Skeletal muscle tissue (tissue), 4 donors: ENCODE measurements around the gene S100A10. TPM values are rescaled to one million over a fixed set of nuclear protein-coding genes. Genes with fewer than 3 reads are reported as not detected.

Experiments used
- H3K27ac ChIP-seq: one replicate; pipeline ENCODE4 v1.7.0; 2013; ENCODE audit warnings: mild to moderate bottlenecking, low read depth, low read length, inconsistent platforms
- H3K27me3 ChIP-seq, 3 donors: one replicate each; pipeline ENCODE4 v1.7.0; 2013; ENCODE audit warnings: low read length in 3 of 3; ENCODE audit not compliant: control insufficient read depth in 3 of 3, insufficient read depth in 3 of 3
- H3K36me3 ChIP-seq, 3 donors: one replicate each; pipeline ENCODE4 v1.7.0; 2013; ENCODE audit warnings: low read length in 3 of 3; ENCODE audit not compliant: control insufficient read depth in 3 of 3, insufficient read depth in 3 of 3
- H3K4me1 ChIP-seq, 3 donors: one replicate each; pipeline ENCODE4 v1.7.0; 2013; ENCODE audit warnings: low read length in 3 of 3, mild to moderate bottlenecking in 3 of 3; ENCODE audit not compliant: control insufficient read depth in 3 of 3, insufficient read depth in 3 of 3
- H3K4me3 ChIP-seq, 3 donors: one replicate each; pipeline ENCODE4 v1.7.0; 2013; ENCODE audit warnings: low read length in 3 of 3
- H3K9ac ChIP-seq, 3 donors: one replicate each; pipeline ENCODE4 v1.7.0; 2013; ENCODE audit warnings: low read length in 3 of 3, mild to moderate bottlenecking in 3 of 3, moderate library complexity in 2 of 3, low read depth in 1 of 3
- H3K9me3 ChIP-seq, 3 donors: one replicate each; pipeline ENCODE4 v1.7.0; 2013; ENCODE audit warnings: low read length in 3 of 3; ENCODE audit not compliant: control insufficient read depth in 3 of 3
- total RNA-seq: library from RNA; depleted of rRNA; stranded (reverse); fragments of >200 nt; gene quantifications from one replicate; pipeline ENCODE4 v1.2.3, GENCODE V29; 2014
- donor health status: Osteomylitis.

Gene S100A10
- total RNA-seq, 1 donor from 2014 or later = 43.8 TPM

- Histone ChIP-seq H3K36me3 (no peaks in the 10 kb centered on the region), H3K9ac (no peak overlapping the region), H3K9me3 (no peaks in the 10 kb centered on the region), H3K4me1 (peaks cover 2 to 9% (median 7%) of the 10 kb centered on the region in 3 donors), H3K4me3 (no peak overlapping the region), H3K27ac (no peak overlapping the region), H3K27me3 (no peaks in the 10 kb centered on the region)
These were observed 24.8 kb downstream of the S100A10 start for GRCh38 chr1:151968791-151969399.

DNA sequence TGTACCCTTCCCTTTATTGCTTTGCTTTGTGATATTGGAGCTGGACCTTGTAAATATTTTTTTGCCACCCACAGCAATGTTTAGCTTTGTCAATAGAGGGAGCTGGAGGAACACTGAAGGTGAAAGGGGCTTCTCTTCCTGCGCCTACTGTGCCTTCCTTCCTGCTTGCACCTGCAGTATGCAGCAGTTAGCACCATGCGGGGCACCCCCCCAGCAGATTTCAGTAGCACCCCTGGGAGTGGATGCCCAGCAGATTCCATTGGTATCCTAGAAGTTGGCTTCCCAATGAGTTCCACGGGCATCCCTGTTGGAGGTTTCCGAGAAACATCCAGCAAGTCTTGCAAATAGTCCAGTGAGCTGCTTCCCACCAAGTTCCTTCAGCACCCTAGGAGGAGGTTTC, 25.6 kb downstream of the S100A10 start:
- Histone ChIP-seq H3K9me3 (no peaks in the 10 kb centered on the region), H3K4me1 (peaks cover 2 to 9% (median 7%) of the 10 kb centered on the region in 3 donors), H3K27me3 (no peaks in the 10 kb centered on the region), H3K36me3 (no peaks in the 10 kb centered on the region), H3K27ac (no peak overlapping the region), H3K4me3 (no peak overlapping the region), H3K9ac (no peak overlapping the region)

GRCh38 chr1:151967091-151967490, 26.6 kb downstream of the S100A10 start:
- no peaks in the 10 kb centered on the region for H3K36me3 ChIP-seq
- H3K27me3 ChIP-seq = no peaks in the 10 kb centered on the region
- H3K4me1 ChIP-seq = peaks cover 3 to 7% (median 5%) of the 10 kb centered on the region in 3 donors
- no peak overlapping the region for H3K27ac ChIP-seq
- no peak overlapping the region for H3K4me3 ChIP-seq
- H3K9ac ChIP-seq = no peak overlapping the region
- no peaks in the 10 kb centered on the region for H3K9me3 ChIP-seq

GRCh38 chr1:151966061-151966460, 27.6 kb downstream of the S100A10 start:
- H3K27ac ChIP-seq = no peak overlapping the region
- no peaks in the 10 kb centered on the region for H3K9me3 ChIP-seq
- H3K4me1 ChIP-seq = peaks cover 5 to 11% (median 7%) of the 10 kb centered on the region in 3 donors
- H3K9ac ChIP-seq = no peak overlapping the region
- H3K36me3 ChIP-seq = no peaks in the 10 kb centered on the region
- H3K27me3 ChIP-seq = no peaks in the 10 kb centered on the region
- no peak overlapping the region for H3K4me3 ChIP-seq

DNA sequence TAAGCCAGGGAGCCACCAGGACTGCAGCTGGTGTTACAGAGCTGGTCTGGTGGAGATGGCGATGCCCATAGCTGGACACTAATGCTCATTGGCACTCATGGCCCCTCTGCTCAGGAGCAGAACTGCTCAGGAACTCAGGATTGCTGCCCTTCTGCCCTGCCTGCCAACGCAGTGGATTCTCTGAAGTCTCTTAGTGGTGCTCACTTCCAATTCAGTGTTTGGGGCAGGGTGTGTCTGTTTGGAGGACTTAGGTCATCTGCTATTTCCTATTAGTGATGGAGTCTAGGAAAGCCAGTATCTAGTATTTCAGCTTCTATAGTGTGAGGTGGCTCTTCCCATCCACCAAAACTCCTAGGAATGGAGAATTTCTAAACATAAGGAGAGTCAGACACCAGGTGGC, 29.1 kb downstream of the S100A10 start:
- Histone ChIP-seq H3K27me3 (no peaks in the 10 kb centered on the region), H3K4me3 (no peak overlapping the region), H3K36me3 (no peaks in the 10 kb centered on the region), H3K9me3 (no peaks in the 10 kb centered on the region), H3K27ac (no peak overlapping the region), H3K4me1 (peaks cover 5 to 11% (median 7%) of the 10 kb centered on the region in 3 donors), H3K9ac (no peak overlapping the region)

GRCh38 chr1:151963288-151963687, 30.4 kb downstream of the S100A10 start:
- Histone ChIP-seq H3K4me1 (peaks cover 4 to 11% (median 8%) of the 10 kb centered on the region in 3 donors), H3K36me3 (no peaks in the 10 kb centered on the region), H3K9ac (no peak overlapping the region), H3K9me3 (no peaks in the 10 kb centered on the region), H3K27me3 (no peaks in the 10 kb centered on the region), H3K4me3 (no peak overlapping the region), H3K27ac (no peak overlapping the region)

GRCh38 chr1:151961833-151962232, 31.8 kb downstream of the S100A10 start:
- Histone ChIP-seq H3K4me3 (no peak overlapping the region), H3K4me1 (peaks cover 4 to 11% (median 8%) of the 10 kb centered on the region in 3 donors), H3K27ac (no peak overlapping the region), H3K9me3 (no peaks in the 10 kb centered on the region), H3K27me3 (no peaks in the 10 kb centered on the region), H3K36me3 (no peaks in the 10 kb centered on the region), H3K9ac (no peak overlapping the region)

DNA sequence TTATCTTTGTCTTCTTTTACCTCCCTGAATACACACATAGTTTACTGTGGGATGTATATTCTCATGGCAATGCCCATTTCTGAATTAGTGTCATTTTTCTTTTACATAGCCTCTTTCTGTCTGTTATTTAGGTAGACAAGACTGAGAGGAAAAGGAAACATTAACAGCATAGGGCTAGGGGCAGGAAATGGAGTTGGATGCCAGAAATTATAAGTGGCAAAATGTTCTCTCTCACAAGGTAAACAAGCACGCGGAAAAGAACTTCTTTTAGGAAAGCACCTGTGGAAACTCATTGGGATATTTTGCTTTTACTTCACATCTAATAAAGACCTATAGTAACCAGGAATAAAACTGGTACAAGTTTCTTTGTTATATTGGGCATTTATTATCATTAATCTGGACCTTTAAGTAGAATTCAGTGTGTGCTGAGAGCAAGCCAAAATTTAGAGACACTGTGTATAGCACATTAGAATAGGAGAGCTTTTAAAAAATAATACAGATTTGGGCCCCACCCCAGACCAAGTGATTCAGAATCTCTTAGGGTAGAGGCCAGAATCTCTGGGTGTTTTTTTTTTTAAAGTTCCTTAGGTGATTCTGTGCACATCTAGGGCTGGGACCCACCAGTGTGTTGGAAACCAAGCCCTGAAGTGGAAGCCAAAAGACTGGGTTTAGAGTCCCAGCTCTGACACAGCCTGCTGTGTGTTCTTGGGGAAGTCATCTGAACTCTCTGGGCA, 32.7 kb downstream of the S100A10 start:
- H3K27me3 ChIP-seq = no peaks in the 10 kb centered on the region
- no peak overlapping the region for H3K9ac ChIP-seq
- peaks cover 4 to 11% (median 8%) of the 10 kb centered on the region in 3 donors for H3K4me1 ChIP-seq
- H3K36me3 ChIP-seq = no peaks in the 10 kb centered on the region
- H3K4me3 ChIP-seq = no peak overlapping the region
- no peaks in the 10 kb centered on the region for H3K9me3 ChIP-seq
- no peak overlapping the region for H3K27ac ChIP-seq

- Histone ChIP-seq H3K27ac (no peak overlapping the region), H3K4me3 (no peak overlapping the region), H3K9ac (no peak overlapping the region), H3K27me3 (no peaks in the 10 kb centered on the region), H3K36me3 (no peaks in the 10 kb centered on the region), H3K9me3 (no peaks in the 10 kb centered on the region), H3K4me1 (peaks cover 0 to 11% (median 3%) of the 10 kb centered on the region in 3 donors)
These were observed 34.7 kb downstream of the S100A10 start for GRCh38 chr1:151958959-151959358.

DNA sequence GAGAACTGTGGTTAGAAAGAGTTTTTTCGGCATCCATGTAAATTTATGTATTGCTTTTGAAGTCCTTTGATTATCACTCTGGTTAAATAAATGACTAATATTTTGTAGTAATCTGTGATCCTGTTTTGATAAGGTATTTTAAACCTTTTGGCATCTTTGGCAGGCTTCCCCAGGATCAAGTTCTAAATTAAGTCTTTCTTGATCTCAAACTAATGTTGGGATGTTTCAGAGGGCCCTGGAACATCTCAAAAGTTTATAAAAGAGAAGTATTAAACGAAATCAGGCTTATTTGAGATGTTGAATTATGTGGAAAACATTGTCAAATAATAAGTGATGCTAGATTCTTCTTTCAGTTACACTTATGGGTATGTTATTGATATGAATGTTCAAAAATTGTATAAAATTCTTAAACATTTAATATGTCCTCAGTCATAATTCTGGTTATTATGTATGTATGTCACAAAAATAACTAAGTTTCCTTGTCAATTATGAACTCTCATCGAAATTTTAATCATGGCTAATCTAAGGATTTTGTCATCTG, 36.6 kb downstream of the S100A10 start:
- Histone ChIP-seq H3K9me3 (no peaks in the 10 kb centered on the region), H3K27ac (no peak overlapping the region), H3K36me3 (no peaks in the 10 kb centered on the region), H3K4me1 (peaks cover 0 to 8% (median 3%) of the 10 kb centered on the region in 3 donors), H3K4me3 (no peak overlapping the region), H3K9ac (no peak overlapping the region), H3K27me3 (no peaks in the 10 kb centered on the region)
